DMS153 treated with DMSO at 0.1 percent for 48 hours (cell line): Measurements from ENCODE around the gene CDC16.
"Not testable (repeated sequence)": the region's sequence is repeated elsewhere in the genome, so short reads cannot be mapped to it uniquely, and the experiment has no call there.

Experiments
- DNase-seq: peaks from one replicate; lab custom pipeline; 2025; ENCODE audit not compliant: unreplicated experiment; lab: John Stamatoyannopoulos, UW

CDC16 gene

GRCh38 chr13:114226699-114227323, 7.9 kb upstream of the CDC16 start:
- peak; percentile 80 for DNase-seq

- DNase-seq, result no peak
These were observed 7.2 kb upstream of the CDC16 start for GRCh38 chr13:114227528-114227927.

GRCh38 chr13:114228176-114228575, 6.5 kb upstream of the CDC16 start:
- DNase-seq, result no peak

- no peak for DNase-seq
These were observed 5.2 kb upstream of the CDC16 start for GRCh38 chr13:114229506-114229905.

- DNase-seq, result no peak
These were observed 4.6 kb upstream of the CDC16 start for GRCh38 chr13:114230117-114230516.

GRCh38 chr13:114230575-114230974, 4.1 kb upstream of the CDC16 start:
- DNase-seq, result no peak

GRCh38 chr13:114231886-114232285, 2.8 kb upstream of the CDC16 start:
- no peak for DNase-seq

DNA sequence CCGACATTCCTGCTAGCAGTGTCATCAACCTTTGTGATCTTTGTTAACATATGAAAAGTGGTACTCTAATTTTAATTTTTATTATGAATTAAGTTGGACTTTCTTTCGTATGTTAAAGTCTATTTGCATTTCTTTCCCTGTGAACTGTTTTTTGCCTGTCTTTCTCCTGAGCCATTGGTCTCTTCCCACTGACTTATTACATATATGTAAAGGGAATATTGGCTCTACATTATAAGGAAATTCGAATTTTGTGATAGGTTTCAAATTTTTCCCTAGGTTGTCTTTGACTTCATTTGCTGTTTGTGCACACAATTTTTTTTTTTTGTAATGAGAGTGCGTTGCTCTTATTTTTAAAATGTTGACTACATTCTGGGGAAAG, 442 bp upstream of the CDC16 start:
- DNase-seq, result no peak

- no peak for DNase-seq
These were observed 1.0 kb downstream of the CDC16 start for GRCh38 chr13:114235697-114236096.

GRCh38 chr13:114236227-114236626, 1.5 kb downstream of the CDC16 start:
- no peak for DNase-seq

DNA sequence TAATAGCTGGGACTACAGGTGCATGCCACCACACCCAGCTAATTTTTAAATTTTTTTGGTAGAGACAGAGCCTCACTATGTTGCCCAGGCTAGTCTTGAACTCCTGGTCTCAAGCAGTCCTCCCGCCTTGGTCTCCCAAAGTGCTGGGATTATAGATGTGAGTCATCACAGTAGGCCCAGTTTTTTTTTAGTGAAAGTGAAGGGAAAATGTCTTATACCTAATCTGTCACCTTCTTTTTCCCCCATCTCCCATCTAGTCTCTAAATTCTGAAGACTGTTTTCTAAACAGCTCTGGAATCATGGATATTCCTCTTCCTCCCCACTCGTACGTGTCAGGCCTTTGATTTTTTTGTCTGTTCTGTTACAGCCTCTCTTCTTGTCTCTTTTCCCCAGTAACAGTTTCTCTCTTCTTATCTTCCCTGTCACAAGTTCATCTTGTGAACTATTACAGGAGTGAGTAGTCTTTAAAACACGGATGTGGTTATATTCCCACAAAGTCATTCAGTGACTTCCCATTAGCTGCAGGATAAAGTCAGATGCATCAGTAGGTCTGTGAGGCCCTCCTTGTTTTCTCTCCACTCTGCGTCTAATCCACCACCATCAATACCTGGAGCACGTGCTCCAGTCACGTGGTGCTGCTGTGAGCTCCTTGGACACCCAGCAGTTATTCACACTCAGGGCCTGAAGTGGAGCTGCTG, 2.9 kb downstream of the CDC16 start:
- DNase-seq, result no peak

DNA sequence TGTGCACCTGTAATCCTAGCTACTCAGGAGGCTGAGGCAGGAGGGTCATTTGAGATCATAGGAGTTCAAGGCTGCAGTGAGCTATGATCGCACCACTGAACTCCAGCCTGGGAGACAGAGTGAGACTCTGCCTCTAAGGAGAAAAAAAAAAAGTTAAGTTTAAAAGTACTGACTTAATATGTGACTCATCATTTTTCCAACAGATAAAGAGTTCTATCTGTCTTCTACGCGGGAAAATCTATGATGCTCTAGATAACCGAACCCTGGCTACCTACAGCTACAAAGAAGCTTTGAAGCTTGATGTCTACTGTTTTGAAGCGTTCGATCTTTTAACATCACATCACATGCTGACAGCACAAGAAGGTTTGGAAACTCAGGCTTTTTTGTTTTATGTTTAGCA, 7.2 kb downstream of the CDC16 start:
- DNase-seq, result no peak

DNA sequence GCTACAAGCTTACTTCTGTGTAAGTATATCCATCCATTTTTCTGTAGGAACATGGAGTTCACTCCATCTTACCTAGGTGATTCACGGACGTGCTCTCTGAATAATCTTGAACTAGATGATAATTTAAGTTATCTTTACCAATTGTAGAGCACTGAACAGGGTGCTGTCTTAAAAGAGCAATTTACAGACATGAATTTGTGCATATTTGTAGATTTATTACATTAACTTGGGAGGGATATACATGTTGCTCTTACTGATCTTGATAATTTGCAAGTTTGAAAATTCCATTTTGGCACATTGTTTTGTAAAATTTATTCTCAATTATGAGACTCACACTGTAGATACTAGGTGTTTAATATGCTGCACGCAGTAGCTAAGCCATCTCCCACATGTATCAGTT, 9.3 kb downstream of the CDC16 start:
- no peak for DNase-seq

DNA sequence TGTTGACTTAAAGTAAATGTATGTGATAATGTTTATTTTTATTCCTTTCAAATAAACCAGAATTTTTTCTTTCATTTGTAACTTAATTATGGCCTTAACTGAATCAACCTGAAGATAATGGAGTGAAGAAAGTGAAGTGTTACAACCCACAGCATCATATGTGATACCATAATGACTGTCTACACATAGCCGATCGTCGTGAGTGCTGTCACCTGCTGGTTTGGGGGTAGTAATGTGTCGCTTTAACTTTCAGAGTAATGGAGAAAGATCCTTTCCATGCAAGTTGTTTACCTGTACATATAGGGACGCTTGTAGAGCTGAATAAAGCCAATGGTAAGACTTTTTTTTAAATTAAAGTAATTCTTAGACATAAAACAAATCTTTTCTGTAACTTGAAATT, 9.9 kb downstream of the CDC16 start:
- no peak for DNase-seq

GRCh38 chr13:114248011-114248410, 13.3 kb downstream of the CDC16 start:
- DNase-seq, result no peak

DNA sequence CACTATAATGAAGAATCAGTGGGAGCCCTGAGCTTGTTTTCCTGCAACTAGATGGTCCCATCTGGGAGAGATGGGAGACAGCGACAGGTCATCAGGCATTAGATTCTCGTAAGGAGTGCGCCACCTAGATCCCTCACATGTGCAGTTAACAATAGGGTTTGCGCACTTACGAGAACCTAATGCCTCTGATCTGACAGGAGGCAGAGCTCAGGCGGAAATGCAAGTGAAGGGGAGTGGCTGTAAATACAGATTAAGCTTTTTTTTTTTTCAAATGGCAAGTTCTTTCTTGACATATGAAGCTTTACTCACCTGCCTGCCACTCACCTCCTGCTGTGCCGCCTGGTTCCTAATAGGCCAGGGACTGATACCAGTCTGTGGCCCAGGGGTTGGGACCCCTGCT, 14.4 kb downstream of the CDC16 start:
- DNase-seq, result no peak

DNA sequence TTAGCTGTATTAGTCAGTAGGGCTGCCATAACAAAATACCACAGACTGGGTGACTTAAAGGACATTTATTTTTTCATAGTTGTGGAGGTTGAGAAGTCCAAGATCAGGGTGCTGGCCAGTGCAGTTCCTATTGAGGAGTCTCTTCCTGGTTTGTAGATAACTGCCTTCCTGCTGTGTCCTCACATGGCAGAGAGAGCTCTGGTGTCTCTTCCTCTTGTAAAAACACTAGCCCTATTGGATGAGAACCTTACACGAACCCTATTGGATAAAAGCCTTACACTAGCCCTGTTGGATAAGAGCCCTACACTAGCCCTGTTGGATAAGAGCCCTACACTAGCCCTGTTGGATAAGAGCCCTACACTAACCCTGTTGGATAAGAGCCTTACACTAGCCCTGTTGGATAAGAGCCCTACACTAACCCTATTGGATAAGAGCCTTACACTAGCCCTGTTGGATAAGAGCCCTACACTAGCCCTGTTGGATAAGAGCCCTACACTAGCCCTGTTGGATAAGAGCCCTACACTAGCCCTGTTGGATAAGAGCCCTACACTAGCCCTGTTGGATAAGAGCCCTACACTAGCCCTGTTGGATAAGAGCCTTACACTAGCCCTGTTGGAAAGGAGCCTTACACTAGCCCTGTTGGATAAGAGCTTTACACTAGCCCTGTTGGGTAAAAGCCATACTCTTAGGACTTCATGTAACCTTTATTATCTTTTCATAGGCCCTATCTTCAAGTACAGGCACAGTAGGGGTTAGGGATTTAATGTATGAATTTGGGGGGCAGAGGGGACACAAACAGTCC, 17.1 kb downstream of the CDC16 start:
- not testable (repeated sequence) for DNase-seq

DNA sequence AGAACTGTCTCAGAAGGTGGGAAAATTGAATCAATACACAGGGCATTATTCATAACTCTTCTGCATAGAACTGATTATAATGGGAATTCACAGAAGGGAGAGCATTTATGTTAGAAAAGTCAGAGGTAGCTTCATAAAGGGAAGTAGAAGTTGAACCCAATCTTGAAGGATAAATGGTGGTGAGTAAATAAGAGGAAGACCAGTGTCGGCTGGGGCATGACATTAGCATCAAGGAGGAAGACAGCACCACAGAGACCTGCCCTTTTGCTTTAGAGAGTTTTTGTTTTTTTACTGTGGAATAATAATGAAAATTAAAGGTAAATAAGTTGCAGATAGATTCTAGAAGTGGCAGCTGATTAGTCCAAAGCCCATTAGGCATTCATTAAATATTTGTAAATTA, 21.9 kb downstream of the CDC16 start:
- DNase-seq, result no peak

- no peak for DNase-seq
These were observed 22.3 kb downstream of the CDC16 start for GRCh38 chr13:114257014-114257413.

GRCh38 chr13:114258589-114258988, 23.9 kb downstream of the CDC16 start:
- DNase-seq, result peak; percentile 22

DNA sequence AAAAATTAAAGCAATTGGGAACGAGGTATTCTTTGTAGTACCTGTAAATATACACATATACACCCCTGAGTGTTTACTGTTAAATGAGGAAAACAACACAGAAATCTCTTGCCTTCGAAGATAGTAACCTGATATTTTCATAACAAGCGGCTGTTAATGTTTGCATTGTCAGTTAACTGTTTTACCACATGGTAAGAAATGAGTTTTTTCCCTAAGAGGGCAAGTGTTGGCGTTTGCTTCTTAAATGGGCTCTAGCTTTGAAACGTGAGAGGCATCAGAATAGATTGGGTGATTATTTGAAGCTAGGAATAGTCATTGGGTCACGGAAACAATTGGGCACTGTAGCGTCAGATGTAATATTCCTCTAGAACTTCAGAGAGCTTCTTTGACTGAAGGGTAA, 24.7 kb downstream of the CDC16 start:
- DNase-seq, result no peak

DNA sequence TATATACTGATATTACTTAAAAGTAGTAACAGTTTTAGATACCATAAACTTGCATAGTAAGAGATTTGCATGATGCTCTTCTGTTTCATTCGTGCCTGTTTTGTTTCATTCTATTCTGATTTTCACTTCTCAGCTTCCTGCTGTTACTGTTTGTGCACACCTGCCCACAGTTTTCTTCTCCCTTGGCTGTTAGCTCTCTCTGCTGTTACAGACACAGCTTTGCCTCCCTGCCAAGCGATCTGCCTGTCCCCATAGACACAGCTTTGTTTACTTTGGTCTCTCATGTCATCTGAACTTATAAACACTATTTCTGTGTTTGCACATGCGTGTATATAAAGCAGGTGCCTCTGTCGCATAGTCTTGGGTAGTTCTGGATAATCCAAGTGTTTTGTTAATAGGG, 25.3 kb downstream of the CDC16 start:
- DNase-seq, result peak; percentile 90
